ENCODE measurements around the gene CHRNE. TPM values are rescaled to one million over a fixed set of nuclear protein-coding genes. Genes with fewer than 3 reads are reported as not detected.
"Not testable (repeated sequence)": the region's sequence is repeated elsewhere in the genome, so short reads cannot be mapped to it uniquely, and the experiment has no call there.

The CHRNE gene
- total RNA-seq, 1 donor from 2014 or later = 0.27 TPM

- peaks cover 7% of the 10 kb centered on the region for H3K36me3 Mint-ChIP-seq
- H3K9me3 Mint-ChIP-seq = no peaks in the 10 kb centered on the region
- H3K27ac Mint-ChIP-seq = peak overlapping the region; percentile 70
- TF ChIP-seq CTCF (conservative IDR thresholded peaks at IDR 0.05) = no peak
- H3K27me3 Mint-ChIP-seq = no peaks in the 10 kb centered on the region
- DNase-seq (ENCODE audit: extremely low spot score, unreplicated experiment) = no peak
- no peak overlapping the region for H3K4me3 Mint-ChIP-seq
- peaks cover 8% of the 10 kb centered on the region for H3K4me1 Mint-ChIP-seq (ENCODE audit: unreplicated experiment)
Measured at GRCh38 chr17:4933646-4934045, 30.7 kb upstream of the CHRNE start.

- Mint-ChIP-seq H3K4me3 (no peak overlapping the region), H3K36me3 (peaks cover 7% of the 10 kb centered on the region), H3K27me3 (no peaks in the 10 kb centered on the region), H3K4me1 (ENCODE audit: unreplicated experiment) (peaks cover 8% of the 10 kb centered on the region), H3K27ac (no peak overlapping the region), H3K9me3 (no peaks in the 10 kb centered on the region)
- no peak for DNase-seq (ENCODE audit: extremely low spot score, unreplicated experiment)
- TF ChIP-seq CTCF (conservative IDR thresholded peaks at IDR 0.05) = no peak
Measured at GRCh38 chr17:4932756-4933155, 29.9 kb upstream of the CHRNE start.

GRCh38 chr17:4931963-4932362 lies 29.1 kb upstream of the CHRNE start, which contains the start of gene GP1BA:
Gene GP1BA (plus strand): TSS chr17:4932277. CDS start chr17:4932605, 328 bp downstream.
- H3K27ac Mint-ChIP-seq = no peak within 1 kb of the TSS
- peaks cover 8% of the 10 kb centered on the region for H3K4me1 Mint-ChIP-seq (ENCODE audit: unreplicated experiment)
- no peaks in the 10 kb centered on the region for H3K27me3 Mint-ChIP-seq
- no peaks in the 10 kb centered on the region for H3K9me3 Mint-ChIP-seq
- H3K36me3 Mint-ChIP-seq = peaks cover 7% of the 10 kb centered on the region
- DNase-seq (ENCODE audit: extremely low spot score, unreplicated experiment) = no peak
- no peak for TF ChIP-seq CTCF (conservative IDR thresholded peaks at IDR 0.05)
- no peak within 1 kb of the TSS for H3K4me3 Mint-ChIP-seq

GRCh38 chr17:4928881-4929280 lies 26.0 kb upstream of the CHRNE start:
- Mint-ChIP-seq H3K4me3 (no peak overlapping the region), H3K36me3 (peaks cover 7% of the 10 kb centered on the region), H3K9me3 (no peaks in the 10 kb centered on the region), H3K27me3 (no peaks in the 10 kb centered on the region), H3K4me1 (ENCODE audit: unreplicated experiment) (peaks cover 5% of the 10 kb centered on the region), H3K27ac (no peak overlapping the region)
- no peak for DNase-seq (ENCODE audit: extremely low spot score, unreplicated experiment)
- no peak for TF ChIP-seq CTCF (conservative IDR thresholded peaks at IDR 0.05)

- H3K9me3 Mint-ChIP-seq; DNase-seq (ENCODE audit: extremely low spot score, unreplicated experiment); H3K4me1 Mint-ChIP-seq (ENCODE audit: unreplicated experiment); H3K36me3 Mint-ChIP-seq; H3K27me3 Mint-ChIP-seq; H3K4me3 Mint-ChIP-seq; H3K27ac Mint-ChIP-seq: not testable (repeated sequence)
Measured at GRCh38 chr17:4926577-4927335, 23.9 kb upstream of the CHRNE start.

- H3K27ac Mint-ChIP-seq = no peak overlapping the region
- H3K4me1 Mint-ChIP-seq (ENCODE audit: unreplicated experiment) = peaks cover under 1% of the 10 kb centered on the region
- no peak for DNase-seq (ENCODE audit: extremely low spot score, unreplicated experiment)
- H3K4me3 Mint-ChIP-seq = no peak overlapping the region
- H3K27me3 Mint-ChIP-seq = no peaks in the 10 kb centered on the region
- no peak for TF ChIP-seq CTCF (conservative IDR thresholded peaks at IDR 0.05)
- no peaks in the 10 kb centered on the region for H3K9me3 Mint-ChIP-seq
- peaks cover under 1% of the 10 kb centered on the region for H3K36me3 Mint-ChIP-seq
Measured at GRCh38 chr17:4921320-4921719, 18.4 kb upstream of the CHRNE start.
